Loucy (cell line): Measurements from ENCODE around the gene LPP.

ENCODE experiments used
- H2AFZ ChIP-seq: fragments of 200-600 bp; sonication (generic); 2 replicates; pipeline ENCODE4 v1.6.0; 2016; ENCODE audit warnings: antibody characterized with exemption, mild to moderate bottlenecking, low read length, moderate library complexity
- H3F3A ChIP-seq: fragments of 200-600 bp; 2 replicates; pipeline ENCODE4 v1.6.0; 2016; ENCODE audit warnings: antibody characterized with exemption, low read depth, mild to moderate bottlenecking
- H3K27me3 ChIP-seq: fragments of 200-600 bp; sonication (generic); 2 replicates; pipeline ENCODE4 v1.6.1; 2014; ENCODE audit warnings: low read length, mild to moderate bottlenecking; ENCODE audit not compliant: insufficient read depth, poor library complexity, severe bottlenecking
- H3K36me3 ChIP-seq: fragments of 200-600 bp; sonication (generic); 2 replicates; pipeline ENCODE4 v1.6.1; 2016; ENCODE audit warnings: low read length; ENCODE audit not compliant: insufficient read depth
- H3K4me1 ChIP-seq: fragments of 200-600 bp; sonication (generic); 2 replicates; pipeline ENCODE4 v1.5.1; 2014; ENCODE audit warnings: low read length, mild to moderate bottlenecking; ENCODE audit not compliant: insufficient read depth, poor library complexity, severe bottlenecking
- H3K4me2 ChIP-seq: fragments of 200-600 bp; sonication (generic); 2 replicates; pipeline ENCODE4 v1.6.0; 2014; ENCODE audit warnings: antibody characterized with exemption, low read length, low read depth, mild to moderate bottlenecking; ENCODE audit not compliant: poor library complexity, severe bottlenecking
- H3K4me3 ChIP-seq: fragments of 200-600 bp; sonication (generic); 2 replicates; pipeline ENCODE4 v1.5.1; 2014; ENCODE audit warnings: low read length, mild to moderate bottlenecking, mixed read lengths; ENCODE audit not compliant: poor library complexity, severe bottlenecking
- H3K79me2 ChIP-seq: fragments of 200-600 bp; sonication (generic); 2 replicates; pipeline ENCODE4 v1.6.1; 2014; ENCODE audit warnings: low read length; ENCODE audit not compliant: insufficient read depth
- H3K9ac ChIP-seq: fragments of 200-600 bp; sonication (generic); 2 replicates; pipeline ENCODE4 v1.6.0; 2014; ENCODE audit warnings: mild to moderate bottlenecking, low read depth, low read length, moderate library complexity; ENCODE audit not compliant: poor library complexity, severe bottlenecking
- H3K9me2 ChIP-seq: fragments of 200-600 bp; sonication (generic); replicated peaks from 2 replicates; pipeline ENCODE4 v1.6.1; 2016; ENCODE audit warnings: low read depth, low read length, mixed read lengths
- H3K9me3 ChIP-seq: fragments of 200-600 bp; sonication (generic); 2 replicates; pipeline ENCODE4 v1.6.1; 2014; ENCODE audit warnings: mild to moderate bottlenecking, antibody characterized with exemption, low read length, low read depth; ENCODE audit not compliant: insufficient read depth
- H4K20me1 ChIP-seq: fragments of 200-600 bp; sonication (generic); 2 replicates; pipeline ENCODE4 v1.6.0; 2014; ENCODE audit warnings: antibody characterized with exemption, low read length, mild to moderate bottlenecking; ENCODE audit not compliant: insufficient read depth, poor library complexity, severe bottlenecking
- CTCF ChIP-seq: fragments of 200-600 bp; sonication (generic); conservative IDR thresholded peaks from 2 replicates; pipeline ENCODE4 v1.5.1; 2014; ENCODE audit warnings: mild to moderate bottlenecking, antibody characterized with exemption, low read length
- EZH2phosphoT487 ChIP-seq: fragments of 200-600 bp; IDR thresholded peaks from 2 replicates; pipeline ENCODE4 v1.6.1; 2018; ENCODE audit warnings: antibody characterized with exemption, mild to moderate bottlenecking, moderate library complexity, borderline replicate concordance

The LPP gene

GRCh38 chr3:188323067-188323842 lies 169.3 kb downstream of the LPP start:
- Histone ChIP-seq H3K9me2 (no peaks in the 10 kb centered on the region), H3K4me1 (peaks cover 33% of the 10 kb centered on the region), H3K9ac (no peak overlapping the region), H3K9me3 (no peaks in the 10 kb centered on the region), H3K4me2 (peak overlapping the region; percentile 30), H3K79me2 (no peaks in the 10 kb centered on the region), H4K20me1 (no peaks in the 10 kb centered on the region), H3F3A (no peaks in the 10 kb centered on the region; the same call in 1 of the 2 replicates), H3K4me3 (no peak overlapping the region), H2AFZ (no peak overlapping the region), H3K27me3 (no peaks in the 10 kb centered on the region), H3K36me3 (no peaks in the 10 kb centered on the region)
- TF ChIP-seq EZH2phosphoT487, result no peak
- TF ChIP-seq CTCF, result no peak

GRCh38 chr3:188326111-188326510 lies 172.2 kb downstream of the LPP start:
- Histone ChIP-seq H3K9me2 (no peaks in the 10 kb centered on the region), H3K27me3 (no peaks in the 10 kb centered on the region), H3K4me2 (no peak overlapping the region), H3K9me3 (no peaks in the 10 kb centered on the region), H3K79me2 (no peaks in the 10 kb centered on the region), H3K4me3 (no peak overlapping the region), H2AFZ (no peak overlapping the region), H3K9ac (no peak overlapping the region), H4K20me1 (no peaks in the 10 kb centered on the region), H3F3A (no peaks in the 10 kb centered on the region; the same call in 1 of the 2 replicates), H3K36me3 (no peaks in the 10 kb centered on the region), H3K4me1 (peaks cover 50% of the 10 kb centered on the region)
- TF ChIP-seq CTCF, result no peak
- no peak for TF ChIP-seq EZH2phosphoT487

- no peak overlapping the region for H3K4me3 ChIP-seq
- peaks cover 56% of the 10 kb centered on the region for H3K4me1 ChIP-seq
- TF ChIP-seq CTCF, result no peak
- TF ChIP-seq EZH2phosphoT487, result no peak
- no peaks in the 10 kb centered on the region for H3K9me2 ChIP-seq
- no peaks in the 10 kb centered on the region for H4K20me1 ChIP-seq
- H3K36me3 ChIP-seq, result no peaks in the 10 kb centered on the region
- H2AFZ ChIP-seq, result no peak overlapping the region
- no peaks in the 10 kb centered on the region for H3K79me2 ChIP-seq
- H3F3A ChIP-seq, result no peaks in the 10 kb centered on the region; the same call in 1 of the 2 replicates
- H3K4me2 ChIP-seq, result no peak overlapping the region
- H3K9ac ChIP-seq, result no peak overlapping the region
- H3K27me3 ChIP-seq, result no peaks in the 10 kb centered on the region
- no peaks in the 10 kb centered on the region for H3K9me3 ChIP-seq
Measured at GRCh38 chr3:188326968-188327367, 173.0 kb downstream of the LPP start.
